Activated CD4-positive, alpha-beta T cell treated with anti-CD3 and anti-CD28 coated beads, Interleukin-2, amount 10 ng/mL, durations not matched to agents 7 days and 5 days (primary cell): Measurements from ENCODE around the gene MYH3. TPM values are rescaled to one million over a fixed set of nuclear protein-coding genes. Genes with fewer than 3 reads are reported as not detected.

Source experiments
- CTCF ChIA-PET: fragments of 350-600 bp; sonication (Branson Sonifier 250); formaldehyde crosslinking; loops from one replicate; lab custom pipeline; 2021; ENCODE audit warnings: antibody characterized with exemption; lab: Charles Lee
- POLR2A ChIA-PET: fragments of 350-600 bp; sonication (Branson Sonifier 250); formaldehyde crosslinking; loops from one replicate; lab custom pipeline; 2021; ENCODE audit warnings: antibody characterized with exemption; lab: Charles Lee
- DNase-seq: peaks from one replicate; pipeline ENCODE4 v3.0.0-alpha.2; 2020
- H3K27ac Mint-ChIP-seq: one replicate; pipeline ENCODE4 v1.8.0; 2021; ENCODE audit warnings: mild to moderate bottlenecking, moderate library complexity, mixed read lengths
- H3K27me3 Mint-ChIP-seq: one replicate; pipeline ENCODE4 v1.8.0; 2021; ENCODE audit warnings: mixed read lengths
- H3K36me3 Mint-ChIP-seq: one replicate; pipeline ENCODE4 v1.8.0; 2021; ENCODE audit warnings: low read depth, mixed read lengths
- H3K4me1 Mint-ChIP-seq: one replicate; pipeline ENCODE4 v1.8.0; 2021; ENCODE audit warnings: mixed read lengths
- H3K4me3 Mint-ChIP-seq: one replicate; pipeline ENCODE4 v1.8.0; 2021; ENCODE audit warnings: mild to moderate bottlenecking, moderate library complexity, mixed read lengths
- H3K9me3 Mint-ChIP-seq: one replicate; pipeline ENCODE4 v1.8.0; 2021; ENCODE audit warnings: mixed read lengths
- total RNA-seq, 2 experiments: library from RNA; stranded (reverse); gene quantifications; one replicate each; pipeline ENCODE4 v1.2.3, GENCODE V29; 2021

Gene MYH3
- total RNA-seq, 2 experiments from 2014 or later: 3.9 to 5.5 TPM

- peak; percentile 83 for DNase-seq
- Mint-ChIP-seq H3K4me1 (no peaks in the 10 kb centered on the region), H3K36me3 (peaks cover 2% of the 10 kb centered on the region), H3K27ac (no peak overlapping the region), H3K4me3 (no peak overlapping the region), H3K27me3 (no peaks in the 10 kb centered on the region), H3K9me3 (no peaks in the 10 kb centered on the region)
- POLR2A ChIA-PET: no interaction called here
- CTCF ChIA-PET: interaction anchor here (0.8 to 2.8 kb wide), 10 partner anchors 8 to 204 kb away, joined by 3 to 19 read pairs (median 5); no protein-coding TSS in a partner anchor
These were observed 10.6 kb downstream of the MYH3 start for GRCh38 chr17:10646392-10646990.

- CTCF ChIA-PET: interaction anchor here (1.3 kb wide), 1 partner anchor 10 kb away, joined by 3 read pairs; no protein-coding TSS in a partner anchor
- peaks cover 4% of the 10 kb centered on the region for H3K4me1 Mint-ChIP-seq
- peaks cover 20% of the 10 kb centered on the region for H3K36me3 Mint-ChIP-seq
- POLR2A ChIA-PET: no interaction called here
- no peaks in the 10 kb centered on the region for H3K27me3 Mint-ChIP-seq
- no peaks in the 10 kb centered on the region for H3K9me3 Mint-ChIP-seq
- no peak overlapping the region for H3K4me3 Mint-ChIP-seq
- no peak overlapping the region for H3K27ac Mint-ChIP-seq
- DNase-seq: no peak
These were observed 16.6 kb downstream of the MYH3 start for GRCh38 chr17:10640475-10640874.

GRCh38 chr17:10638151-10638550 lies 19.0 kb downstream of the MYH3 start:
- H3K27me3 Mint-ChIP-seq: no peaks in the 10 kb centered on the region
- H3K4me3 Mint-ChIP-seq: no peak overlapping the region
- H3K36me3 Mint-ChIP-seq: peaks cover 17% of the 10 kb centered on the region
- peaks cover 4% of the 10 kb centered on the region for H3K4me1 Mint-ChIP-seq
- H3K9me3 Mint-ChIP-seq: no peaks in the 10 kb centered on the region
- peak overlapping the region; percentile 38 for H3K27ac Mint-ChIP-seq
- ChIA-PET CTCF (interaction anchor here (1.8 kb wide), 1 partner anchor 21 kb away, joined by 5 read pairs; no protein-coding TSS in a partner anchor), POLR2A (no interaction called here)
- no peak for DNase-seq

- CTCF ChIA-PET: interaction anchor here (2.1 kb wide), 1 partner anchor 12 kb away, joined by 8 read pairs; no protein-coding TSS in a partner anchor
These were observed 21.8 kb downstream of the MYH3 start for GRCh38 chr17:10635290-10635689.

GRCh38 chr17:10633738-10634379 lies 23.2 kb downstream of the MYH3 start:
- Mint-ChIP-seq H3K36me3 (peaks cover 17% of the 10 kb centered on the region), H3K4me1 (peaks cover 4% of the 10 kb centered on the region), H3K4me3 (no peak overlapping the region), H3K9me3 (no peaks in the 10 kb centered on the region), H3K27ac (no peak overlapping the region), H3K27me3 (no peaks in the 10 kb centered on the region)
- POLR2A ChIA-PET: no interaction called here
- CTCF ChIA-PET: interaction anchor here (0.6 to 1.6 kb wide), 3 partner anchors 13 to 74 kb away, joined by 3 to 6 read pairs (median 4); no protein-coding TSS in a partner anchor
- no peak for DNase-seq

More at GRCh38 chr17:10635290-10635689, 21.8 kb downstream of the MYH3 start:
- H3K4me3 Mint-ChIP-seq: no peak overlapping the region
- peaks cover 4% of the 10 kb centered on the region for H3K4me1 Mint-ChIP-seq
- peaks cover 17% of the 10 kb centered on the region for H3K36me3 Mint-ChIP-seq
- H3K27ac Mint-ChIP-seq: peak overlapping the region; percentile 72
- H3K27me3 Mint-ChIP-seq: no peaks in the 10 kb centered on the region
- no peak for DNase-seq
- POLR2A ChIA-PET: no interaction called here
- no peaks in the 10 kb centered on the region for H3K9me3 Mint-ChIP-seq

- H3K4me3 Mint-ChIP-seq: no peak overlapping the region
- no peak for DNase-seq
- peaks cover 7% of the 10 kb centered on the region for H3K36me3 Mint-ChIP-seq
- POLR2A ChIA-PET: no interaction called here
- no peaks in the 10 kb centered on the region for H3K27me3 Mint-ChIP-seq
- CTCF ChIA-PET: interaction anchor here (1.7 to 1.8 kb wide), 2 partner anchors 22 to 213 kb away, joined by 5 read pairs; no protein-coding TSS in a partner anchor
- no peak overlapping the region for H3K27ac Mint-ChIP-seq
- H3K4me1 Mint-ChIP-seq: peaks cover 4% of the 10 kb centered on the region
- H3K9me3 Mint-ChIP-seq: no peaks in the 10 kb centered on the region
These were observed 25.4 kb downstream of the MYH3 start for GRCh38 chr17:10631701-10632100.

- POLR2A ChIA-PET: no interaction called here
- Mint-ChIP-seq H3K27ac (no peak overlapping the region), H3K4me1 (peaks cover 4% of the 10 kb centered on the region), H3K4me3 (no peak overlapping the region), H3K36me3 (peaks cover 7% of the 10 kb centered on the region), H3K9me3 (no peaks in the 10 kb centered on the region), H3K27me3 (no peaks in the 10 kb centered on the region)
- peak; percentile 24 for DNase-seq
- CTCF ChIA-PET: interaction anchor here (0.9 to 1.7 kb wide), 4 partner anchors 9 to 214 kb away, joined by 3 to 5 read pairs (median 5); no protein-coding TSS in a partner anchor
These were observed 25.9 kb downstream of the MYH3 start for GRCh38 chr17:10631048-10631700.

GRCh38 chr17:10629706-10630105 lies 27.4 kb downstream of the MYH3 start:
- ChIA-PET CTCF (interaction anchor here (0.9 to 1.7 kb wide), 4 partner anchors 9 to 215 kb away, joined by 3 to 7 read pairs (median 5); no protein-coding TSS in a partner anchor), POLR2A (no interaction called here)
- peaks cover 5% of the 10 kb centered on the region for H3K36me3 Mint-ChIP-seq
- no peaks in the 10 kb centered on the region for H3K27me3 Mint-ChIP-seq
- DNase-seq: no peak
- no peaks in the 10 kb centered on the region for H3K9me3 Mint-ChIP-seq
- H3K4me3 Mint-ChIP-seq: no peak overlapping the region
- H3K4me1 Mint-ChIP-seq: no peaks in the 10 kb centered on the region
- no peak overlapping the region for H3K27ac Mint-ChIP-seq

GRCh38 chr17:10628756-10629155 lies 28.4 kb downstream of the MYH3 start:
- CTCF ChIA-PET: interaction anchor here (1.0 kb wide), 1 partner anchor 19 kb away, joined by 3 read pairs; no protein-coding TSS in a partner anchor
- no peak for DNase-seq

GRCh38 chr17:10626390-10626789 lies 30.7 kb downstream of the MYH3 start:
- Mint-ChIP-seq H3K36me3 (peaks cover 5% of the 10 kb centered on the region), H3K4me3 (no peak overlapping the region), H3K9me3 (no peaks in the 10 kb centered on the region), H3K4me1 (no peaks in the 10 kb centered on the region), H3K27ac (no peak overlapping the region), H3K27me3 (no peaks in the 10 kb centered on the region)
- DNase-seq: no peak
- ChIA-PET CTCF (no interaction called here), POLR2A (no interaction called here)

More at GRCh38 chr17:10628756-10629155, 28.4 kb downstream of the MYH3 start:
- H3K9me3 Mint-ChIP-seq: no peaks in the 10 kb centered on the region
- POLR2A ChIA-PET: no interaction called here
- no peak overlapping the region for H3K4me3 Mint-ChIP-seq
- H3K4me1 Mint-ChIP-seq: no peaks in the 10 kb centered on the region
- no peaks in the 10 kb centered on the region for H3K27me3 Mint-ChIP-seq
- peaks cover 5% of the 10 kb centered on the region for H3K36me3 Mint-ChIP-seq
- H3K27ac Mint-ChIP-seq: no peak overlapping the region

- CTCF ChIA-PET: no interaction called here
These were observed 32.1 kb downstream of the MYH3 start for GRCh38 chr17:10624969-10625368.

GRCh38 chr17:10623737-10624338 lies 33.3 kb downstream of the MYH3 start:
- ChIA-PET CTCF (interaction anchor here (0.6 kb wide), 1 partner anchor 20 kb away, joined by 3 read pairs; no protein-coding TSS in a partner anchor), POLR2A (no interaction called here)
- Mint-ChIP-seq H3K36me3 (no peaks in the 10 kb centered on the region), H3K4me3 (no peak overlapping the region), H3K27ac (no peak overlapping the region), H3K27me3 (no peaks in the 10 kb centered on the region), H3K9me3 (no peaks in the 10 kb centered on the region), H3K4me1 (no peaks in the 10 kb centered on the region)
- DNase-seq: no peak

More at GRCh38 chr17:10624969-10625368, 32.1 kb downstream of the MYH3 start:
- POLR2A ChIA-PET: no interaction called here
- no peaks in the 10 kb centered on the region for H3K9me3 Mint-ChIP-seq
- no peaks in the 10 kb centered on the region for H3K27me3 Mint-ChIP-seq
- DNase-seq: no peak
- H3K36me3 Mint-ChIP-seq: peaks cover 3% of the 10 kb centered on the region
- no peaks in the 10 kb centered on the region for H3K4me1 Mint-ChIP-seq
- H3K4me3 Mint-ChIP-seq: no peak overlapping the region
- H3K27ac Mint-ChIP-seq: no peak overlapping the region
